ENCODE data around the gene MIOX.

DNA sequence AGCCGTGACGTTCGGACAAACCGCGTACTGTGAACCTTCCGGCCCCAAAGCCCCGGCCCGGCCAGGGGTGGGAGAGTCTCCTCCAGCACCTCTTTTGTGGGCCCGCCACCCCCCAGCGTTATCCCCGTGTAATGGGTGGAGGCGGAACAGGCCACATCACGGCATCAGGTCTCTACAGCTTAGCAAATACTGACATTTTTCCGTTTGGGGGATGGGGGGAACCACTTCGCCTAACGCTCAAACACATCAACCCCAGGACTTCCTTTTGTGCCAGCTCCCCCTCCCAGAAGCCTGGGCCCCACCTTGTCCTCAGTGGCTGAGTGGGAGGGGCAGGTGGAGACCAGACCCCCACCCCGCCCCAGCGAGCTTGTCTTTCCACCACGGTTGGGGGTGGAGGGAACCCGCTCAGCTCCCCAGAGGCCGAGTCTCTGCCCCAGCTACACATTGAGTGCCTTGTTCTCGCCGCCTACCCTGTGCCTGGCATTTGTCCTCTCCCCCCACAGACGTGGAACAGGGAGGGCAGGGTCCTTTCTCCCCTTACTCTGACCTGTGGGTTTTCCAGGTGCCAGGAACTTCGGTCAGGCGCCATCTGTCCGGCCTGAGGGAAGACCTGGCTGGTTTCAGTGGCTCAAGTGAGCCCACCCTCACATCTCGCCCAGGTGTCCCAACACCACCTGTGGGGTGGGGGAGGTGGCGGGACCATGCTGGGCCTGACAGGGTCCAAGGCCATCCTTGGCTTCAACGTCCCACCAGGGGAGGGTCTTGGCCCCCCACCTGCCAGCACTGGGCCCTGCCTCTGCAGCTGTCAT, 41.4 kb upstream of the MIOX start:
- TF ChIP-seq POLR2A (IDR thresholded peaks at IDR 0.05; ENCODE audit: low read length) (no peak), GATA1 (IDR thresholded peaks at IDR 0.05; ENCODE audit: low read depth, low read length) (no peak)

All from erythroblast (primary cell).